ENCODE measurements around the gene RBP7.
A peak's percentile ranks its signal among the peaks of the same experiment; 100 is the strongest.

Gene RBP7

DNA sequence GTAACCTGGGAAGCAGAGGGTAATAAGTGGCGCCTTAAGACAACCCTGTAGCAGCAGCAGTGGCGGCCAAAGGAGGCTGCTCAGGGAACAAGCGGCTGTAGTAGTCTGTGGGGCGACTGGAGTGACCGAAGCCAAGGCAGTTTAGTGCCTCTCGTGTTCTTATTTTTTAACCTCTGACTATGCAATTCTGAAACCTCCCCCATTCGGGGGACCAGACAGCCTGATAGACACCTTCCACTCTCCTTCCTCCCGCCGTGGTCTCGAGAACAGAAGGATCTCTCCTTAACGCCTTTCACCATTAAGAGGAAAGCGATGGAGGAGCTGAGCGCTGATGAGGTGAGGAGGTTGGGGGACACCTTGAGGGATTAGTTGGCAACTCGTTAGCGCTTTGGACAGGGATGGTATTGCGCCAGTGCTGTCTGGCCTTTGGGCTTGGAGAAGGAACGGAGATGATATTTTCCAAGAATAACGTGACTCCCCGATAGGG lies 36.4 kb downstream of the RBP7 start:
- TF ChIP-seq, protein P1, sequence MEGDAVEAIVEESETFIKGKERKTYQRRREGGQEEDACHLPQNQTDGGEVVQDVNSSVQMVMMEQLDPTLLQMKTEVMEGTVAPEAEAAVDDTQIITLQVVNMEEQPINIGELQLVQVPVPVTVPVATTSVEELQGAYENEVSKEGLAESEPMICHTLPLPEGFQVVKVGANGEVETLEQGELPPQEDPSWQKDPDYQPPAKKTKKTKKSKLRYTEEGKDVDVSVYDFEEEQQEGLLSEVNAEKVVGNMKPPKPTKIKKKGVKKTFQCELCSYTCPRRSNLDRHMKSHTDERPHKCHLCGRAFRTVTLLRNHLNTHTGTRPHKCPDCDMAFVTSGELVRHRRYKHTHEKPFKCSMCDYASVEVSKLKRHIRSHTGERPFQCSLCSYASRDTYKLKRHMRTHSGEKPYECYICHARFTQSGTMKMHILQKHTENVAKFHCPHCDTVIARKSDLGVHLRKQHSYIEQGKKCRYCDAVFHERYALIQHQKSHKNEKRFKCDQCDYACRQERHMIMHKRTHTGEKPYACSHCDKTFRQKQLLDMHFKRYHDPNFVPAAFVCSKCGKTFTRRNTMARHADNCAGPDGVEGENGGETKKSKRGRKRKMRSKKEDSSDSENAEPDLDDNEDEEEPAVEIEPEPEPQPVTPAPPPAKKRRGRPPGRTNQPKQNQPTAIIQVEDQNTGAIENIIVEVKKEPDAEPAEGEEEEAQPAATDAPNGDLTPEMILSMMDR (conservative IDR thresholded peaks at IDR 0.05), result no peak
- peak overlapping the region; percentile 94 for H3K27ac ChIP-seq

DNA sequence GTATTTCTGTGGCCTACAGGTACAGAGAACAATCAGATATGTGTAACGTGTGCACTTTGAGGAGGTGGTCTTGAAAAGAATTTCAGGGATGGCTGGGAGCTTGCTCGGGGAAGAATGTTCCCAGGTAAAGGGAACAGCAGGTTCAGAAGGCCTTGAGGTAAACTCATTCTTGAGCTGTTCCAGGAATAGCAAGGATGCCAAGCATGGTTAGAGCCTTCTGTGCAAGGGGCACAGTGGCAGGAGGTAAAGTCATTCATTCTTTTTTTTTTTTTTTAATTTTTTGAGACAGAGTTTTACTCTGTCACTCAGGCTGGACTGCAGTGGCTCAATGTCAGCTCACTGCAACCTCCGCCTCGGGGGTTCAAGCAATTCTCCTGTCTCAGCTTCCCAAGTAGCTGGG lies 45.7 kb downstream of the RBP7 start:
- no peak overlapping the region for H3K27ac ChIP-seq
- TF ChIP-seq, protein P1 (conservative IDR thresholded peaks at IDR 0.05), result no peak

DNA sequence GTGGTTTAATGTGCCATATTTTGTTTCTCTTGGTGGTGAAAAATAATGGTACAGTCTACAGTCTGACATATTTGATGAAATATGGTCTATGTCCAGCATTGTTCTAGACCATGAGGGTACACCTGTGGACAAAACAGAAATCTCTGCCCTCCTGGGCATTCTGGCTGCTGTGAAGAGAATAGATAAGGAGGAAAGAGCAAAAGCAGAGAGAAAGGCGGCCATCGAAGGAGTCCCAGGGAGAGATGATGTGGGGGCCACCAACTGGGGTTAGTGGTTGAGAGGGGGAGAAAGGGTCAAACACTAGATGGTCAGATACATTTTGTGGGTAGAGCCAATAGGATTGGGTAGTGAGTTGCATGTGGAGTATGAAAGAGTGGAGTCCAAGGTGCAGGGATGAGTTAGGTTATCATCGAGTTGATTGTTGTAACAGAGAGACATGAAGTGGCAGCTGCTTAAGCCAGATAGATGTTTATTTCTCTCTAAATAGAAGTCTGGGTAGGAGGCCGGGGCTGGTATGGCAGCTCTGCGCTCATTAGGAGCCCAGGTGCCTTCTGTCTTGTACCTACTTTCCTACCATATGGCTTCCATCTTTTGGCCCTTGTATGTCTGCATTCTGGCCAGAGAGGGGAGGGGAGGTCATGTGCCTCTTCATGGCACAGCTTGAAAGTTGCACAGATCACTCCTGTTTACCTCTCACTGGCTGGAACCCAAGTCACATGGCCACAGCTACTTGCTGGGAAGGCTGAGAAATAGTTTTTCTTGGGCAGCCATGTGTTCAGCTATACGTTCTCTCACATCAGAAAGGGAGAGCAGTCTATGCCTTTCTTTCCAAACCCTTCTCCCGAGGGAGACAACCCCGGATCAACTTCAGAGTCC lies 48.7 kb downstream of the RBP7 start:
- peak overlapping the region; percentile 57 for H3K27ac ChIP-seq
- TF ChIP-seq, protein P1 (conservative IDR thresholded peaks at IDR 0.05), result no peak

DNA sequence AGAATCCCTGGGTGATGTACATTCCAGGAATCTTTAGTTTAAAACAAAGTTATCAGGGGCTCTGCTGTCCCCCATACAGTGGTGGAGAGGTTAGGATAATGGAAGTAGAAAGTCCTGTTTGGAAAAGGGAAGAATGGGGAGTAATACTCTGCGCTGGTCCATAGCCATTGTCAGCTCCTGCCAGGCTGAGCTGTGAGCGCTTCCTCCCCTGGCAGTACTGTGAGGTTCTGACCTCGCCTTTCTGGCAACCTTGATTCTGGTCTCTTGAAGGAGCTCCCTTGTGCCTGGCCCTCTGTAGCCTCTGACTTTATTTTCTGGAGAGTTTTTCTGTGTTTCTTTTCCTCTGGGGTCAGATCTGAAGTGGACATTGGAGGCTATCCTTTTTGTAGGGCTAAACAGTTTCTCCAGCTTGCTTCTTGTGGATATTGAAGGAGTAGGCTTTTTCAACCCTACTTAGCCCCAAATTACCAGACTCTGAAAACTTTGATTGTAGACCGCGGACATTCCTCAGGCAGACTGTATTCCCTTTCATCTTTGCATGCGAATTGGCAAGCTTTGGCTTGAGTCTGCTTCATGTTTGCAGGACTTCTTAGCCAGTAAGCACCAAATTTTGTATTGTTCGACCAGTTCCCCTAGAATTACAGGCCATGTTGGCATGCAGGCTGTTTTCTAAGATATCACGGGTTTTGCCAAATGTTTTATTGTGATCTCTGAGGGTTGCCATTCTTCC lies 49.5 kb downstream of the RBP7 start:
- H3K27ac ChIP-seq, result peak overlapping the region; percentile 57
- TF ChIP-seq, protein P1 (conservative IDR thresholded peaks at IDR 0.05), result no peak

DNA sequence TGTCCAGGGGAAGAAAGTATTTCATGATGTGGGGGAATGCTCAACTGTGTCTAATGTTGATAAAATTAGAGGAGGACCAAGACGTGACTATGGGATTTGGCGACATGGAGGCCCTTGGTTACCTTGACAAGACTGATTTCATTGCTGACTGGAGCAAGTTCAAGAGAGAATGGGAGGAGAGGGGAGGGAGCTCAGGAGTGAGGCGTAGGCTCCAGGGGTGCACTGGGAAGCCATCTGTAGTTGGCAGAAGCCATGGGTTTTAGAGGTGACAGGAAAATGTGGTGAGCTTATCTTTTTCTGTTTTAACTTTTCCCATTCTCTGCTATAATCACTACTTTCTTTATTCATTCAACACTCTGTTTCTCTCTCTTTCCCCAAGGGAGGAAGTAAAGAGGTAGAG lies 51.6 kb downstream of the RBP7 start:
- no peak overlapping the region for H3K27ac ChIP-seq
- TF ChIP-seq, protein P1 (conservative IDR thresholded peaks at IDR 0.05), result no peak

DNA sequence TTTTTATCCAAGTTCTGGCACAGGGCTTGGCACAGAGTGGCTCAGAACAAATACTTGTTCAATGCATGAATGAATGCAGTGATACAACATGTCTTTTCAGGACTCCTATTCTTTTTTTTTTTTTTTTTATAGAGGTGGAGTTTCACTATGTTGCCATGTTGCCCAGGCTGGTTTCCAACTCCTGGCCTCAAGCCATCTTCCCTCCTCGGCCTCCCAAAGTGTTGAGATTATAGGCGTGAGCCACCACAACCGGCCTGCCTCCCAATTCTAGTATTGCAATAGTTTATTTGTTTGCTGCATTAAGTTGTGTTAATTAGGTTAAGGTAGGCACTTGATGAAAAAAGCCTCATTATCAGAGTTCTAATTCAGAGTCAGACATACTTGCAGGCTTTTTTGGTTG lies 53.6 kb downstream of the RBP7 start:
- H3K27ac ChIP-seq, result no peak overlapping the region
- TF ChIP-seq, protein P1 (conservative IDR thresholded peaks at IDR 0.05), result no peak

DNA sequence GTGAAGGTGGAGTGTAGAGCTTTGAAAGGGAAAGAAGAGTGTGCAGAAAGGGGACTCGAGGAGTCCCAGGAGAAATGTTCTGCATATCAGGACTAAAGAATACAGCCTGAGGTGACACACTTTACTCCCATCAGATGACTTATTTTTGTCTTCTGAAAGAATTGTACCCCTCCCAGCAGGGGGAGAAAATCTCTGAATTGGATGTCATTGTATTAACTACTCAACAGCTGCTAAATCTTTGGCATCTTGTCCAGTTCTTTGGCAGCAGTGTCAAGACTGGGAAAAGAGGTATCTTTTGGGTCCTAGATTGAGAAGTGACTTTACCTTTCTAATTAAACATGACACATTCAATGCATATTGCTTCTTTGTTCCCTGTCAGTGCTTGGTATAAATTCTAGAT lies 54.6 kb downstream of the RBP7 start:
- no peak overlapping the region for H3K27ac ChIP-seq
- TF ChIP-seq, protein P1 (conservative IDR thresholded peaks at IDR 0.05), result no peak
